HepG2 (cell line): ENCODE results near the gene ADM. TPM values are rescaled to one million over a fixed set of nuclear protein-coding genes. Genes with fewer than 3 reads are reported as not detected.

Source experiments
- ARNT2 ChIP-seq: sonication (generic); formaldehyde crosslinking; IDR thresholded peaks from 2 replicates; pipeline ENCODE4 v1.8.0; 2022; ENCODE audit warnings: mild to moderate bottlenecking, low read depth, missing genetic modification reagents, moderate library complexity
- EHMT2 ChIP-seq: fragments of 200-600 bp; sonication (generic); IDR thresholded peaks from 2 replicates; pipeline ENCODE4 v1.7.0; 2017; ENCODE audit warnings: antibody characterized with exemption, low read depth, low read length, borderline replicate concordance
- FLYWCH1 ChIP-seq: sonication (generic); formaldehyde crosslinking; IDR thresholded peaks from 2 replicates; pipeline ENCODE4 v1.8.1; 2023; ENCODE audit warnings: mild to moderate bottlenecking, missing genetic modification reagents
- FOXA1 ChIP-seq, 2 experiments: fragments of 450-650 bp in 1 of 2; sonication (generic) in 1 of 2; formaldehyde crosslinking in 1 of 2; IDR thresholded peaks; 2 replicates each; pipeline versions ENCODE4 v1.4.0 to v1.6.1; 2016 to 2020; ENCODE audit warnings: missing genetic modification reagents in 1 of 2
- MEIS1 ChIP-seq: sonication (generic); formaldehyde crosslinking; IDR thresholded peaks from 2 replicates; pipeline ENCODE4 v1.9.0; 2021; ENCODE audit warnings: mild to moderate bottlenecking, missing genetic modification reagents, moderate library complexity, borderline replicate concordance
- NFATC3 ChIP-seq: sonication (generic); formaldehyde crosslinking; IDR thresholded peaks from 2 replicates; pipeline ENCODE4 v1.5.1; 2020; ENCODE audit warnings: mild to moderate bottlenecking, missing genetic modification reagents
- NFYB ChIP-seq: sonication (generic); formaldehyde crosslinking; IDR thresholded peaks from 2 replicates; pipeline ENCODE4 v1.4.0; 2020; ENCODE audit warnings: missing genetic modification reagents
- NR2F6 ChIP-seq, 2 experiments: IDR thresholded peaks; 2 replicates each; pipeline ENCODE4 v1.6.1; 2016; ENCODE audit warnings: antibody characterized with exemption in 1 of 2, mild to moderate bottlenecking in 1 of 2
- PREB ChIP-seq: sonication (generic); formaldehyde crosslinking; IDR thresholded peaks from 2 replicates; pipeline ENCODE4 v1.4.0; 2020; ENCODE audit warnings: missing genetic modification reagents
- REL ChIP-seq: sonication (generic); formaldehyde crosslinking; conservative IDR thresholded peaks from 2 replicates; pipeline ENCODE4 v1.8.0; 2022; ENCODE audit warnings: mild to moderate bottlenecking, missing genetic modification reagents, moderate library complexity
- RFX1 ChIP-seq: fragments of 450-650 bp; IDR thresholded peaks from 2 replicates; pipeline ENCODE4 v1.6.1; 2017
- SAFB2 ChIP-seq: sonication (generic); formaldehyde crosslinking; IDR thresholded peaks from 2 replicates; pipeline ENCODE4 v1.5.1; 2020; ENCODE audit warnings: missing genetic modification reagents, low read depth, mild to moderate bottlenecking, borderline replicate concordance
- SMARCE1 ChIP-seq: fragments of 450-650 bp; IDR thresholded peaks from 2 replicates; pipeline ENCODE4 v1.6.1; 2017; ENCODE audit warnings: borderline replicate concordance
- U2AF1 ChIP-seq: fragments of 200-400 bp; formaldehyde crosslinking; optimal IDR thresholded peaks from 2 replicates; pipeline ENCODE3; 2017; ENCODE audit warnings: mild to moderate bottlenecking, low read depth, low read length
- YEATS2 ChIP-seq: sonication (generic); formaldehyde crosslinking; IDR thresholded peaks from 2 replicates; pipeline ENCODE4 v1.4.0; 2020; ENCODE audit warnings: missing genetic modification reagents, borderline replicate concordance
- ZFP82 ChIP-seq: sonication (generic); formaldehyde crosslinking; IDR thresholded peaks from 2 replicates; pipeline ENCODE4 v1.5.1; 2020; ENCODE audit warnings: mild to moderate bottlenecking, missing genetic modification reagents, borderline replicate concordance
- ZNF263 ChIP-seq: sonication (generic); formaldehyde crosslinking; IDR thresholded peaks from 2 replicates; pipeline ENCODE4 v1.4.0; 2020; ENCODE audit warnings: missing genetic modification reagents
- ZNF546 ChIP-seq: sonication (generic); formaldehyde crosslinking; conservative IDR thresholded peaks from 2 replicates; pipeline ENCODE4 v1.8.1; 2023; ENCODE audit warnings: mild to moderate bottlenecking, missing genetic modification reagents
- ZNF607 ChIP-seq: sonication (generic); formaldehyde crosslinking; IDR thresholded peaks from 2 replicates; pipeline ENCODE4 v1.5.1; 2020; ENCODE audit warnings: missing genetic modification reagents, mild to moderate bottlenecking, borderline replicate concordance
- ZNF746 ChIP-seq: sonication (generic); formaldehyde crosslinking; IDR thresholded peaks from 2 replicates; pipeline ENCODE4 v1.8.0; 2022; ENCODE audit warnings: mild to moderate bottlenecking, missing genetic modification reagents
- ZNF772 ChIP-seq: sonication (generic); formaldehyde crosslinking; IDR thresholded peaks from 2 replicates; pipeline ENCODE4 v1.5.0; 2020; ENCODE audit warnings: mild to moderate bottlenecking, missing genetic modification reagents
- ZNF780A ChIP-seq: sonication (generic); formaldehyde crosslinking; IDR thresholded peaks from 2 replicates; pipeline ENCODE4 v1.8.0; 2022; ENCODE audit warnings: mild to moderate bottlenecking, missing genetic modification reagents, moderate library complexity
- polyA plus RNA-seq, 8 experiments: library from polyadenylated mRNA; depleted of rRNA in 3 of 8; stranded (reverse) in 7 of 8; unstranded in 1 of 8; fragments of >200 nt; fragmentation: Illumina TruSeq in 4 of 8; extraction: Trizol in 4 of 8; gene quantifications; 2 replicates each; pipeline versions ENCODE4 v1.2.1 to v1.2.3, GENCODE V29; 2011 to 2016; ENCODE audit warnings: low read depth in 4 of 8, missing spikeins in 1 of 8, mixed read lengths in 1 of 8; ENCODE audit not compliant: insufficient read depth in 1 of 8
- total RNA-seq, 5 experiments: library from RNA; depleted of rRNA; stranded (reverse); fragments of >200 nt; fragmentation: Illumina TruSeq; extraction: Trizol; gene quantifications; 2 replicates each; pipeline ENCODE4 v1.2.3, GENCODE V29; 2016; ENCODE audit warnings: low read depth in 1 of 5
- TF ChIP-seq, protein P1 (sequence below): sonication (generic); formaldehyde crosslinking; IDR thresholded peaks from 2 replicates; pipeline ENCODE4 v1.4.0; 2020; ENCODE audit warnings: mild to moderate bottlenecking, missing genetic modification reagents
- TF ChIP-seq, protein P2 (sequence below): sonication (generic); formaldehyde crosslinking; IDR thresholded peaks from 2 replicates; pipeline ENCODE4 v1.4.0; 2020; ENCODE audit warnings: mild to moderate bottlenecking, low read depth, missing genetic modification reagents

ADM gene
- total and polyA plus RNA-seq, 2 of the 13 experiments (the other 11 are each of a cell fraction or from before 2014, with no cell fraction given): 10.7 to 26.1 TPM

DNA sequence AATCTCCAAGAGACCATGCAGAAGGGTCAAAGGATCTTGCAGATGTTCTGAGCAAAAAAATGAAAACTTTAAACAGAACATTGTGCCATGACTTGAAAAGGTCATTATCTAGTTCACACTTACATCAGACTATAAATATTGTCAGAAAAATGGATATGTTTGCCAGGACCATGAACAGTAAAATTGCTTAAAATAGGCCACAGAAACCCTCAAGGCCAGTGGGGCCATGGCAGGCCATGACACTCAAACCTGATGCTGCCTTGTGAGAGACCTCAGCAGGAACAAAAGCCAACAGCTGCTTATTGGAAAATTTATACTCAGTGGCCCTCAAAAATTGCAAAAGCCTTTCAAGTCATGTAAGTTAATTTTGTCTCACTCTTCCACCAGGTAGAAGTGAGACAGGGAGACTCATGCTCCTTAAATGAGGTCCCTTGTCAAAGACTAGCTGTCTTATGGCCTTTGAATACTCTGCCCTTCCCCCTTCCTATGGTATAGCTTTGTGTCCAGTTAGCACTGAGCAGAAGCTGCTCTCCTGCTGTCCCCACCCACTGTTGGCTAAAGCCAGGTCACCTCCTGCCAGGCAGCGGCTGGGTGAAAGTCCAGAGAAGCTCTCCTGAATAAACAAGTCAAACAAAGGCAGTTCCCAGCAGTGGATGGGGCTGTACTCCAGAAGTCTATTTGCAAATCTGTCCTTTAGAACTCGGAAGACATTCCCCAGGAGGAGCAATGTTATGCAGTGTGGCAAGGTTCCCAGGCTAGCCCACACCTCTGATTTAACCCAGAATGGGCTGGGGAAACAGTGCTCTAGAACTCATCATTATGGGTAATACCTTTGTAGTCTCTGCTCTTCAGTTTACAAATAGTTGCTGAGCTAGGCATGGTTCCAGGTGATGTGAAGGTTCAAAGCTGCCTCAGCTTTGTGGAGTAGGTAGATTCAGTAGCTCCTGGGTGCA is 21.4 kb downstream of the ADM start (continued):
- TF ChIP-seq ZNF746 (CRISPR knock-in tag): peak; percentile 49; the same call in 1 of the 2 replicates
- TF ChIP-seq ZNF772 (CRISPR knock-in tag): peak; percentile 64; the same call in 1 of the 2 replicates
- TF ChIP-seq NFYB: no peak
- TF ChIP-seq YEATS2 (CRISPR knock-in tag): no peak
- TF ChIP-seq NR2F6 (IDR thresholded peaks at IDR 0.05): peak; percentile 67; the same call in 1 of the 2 replicates
- TF ChIP-seq NR2F6 (CRISPR knock-in tag; IDR thresholded peaks at IDR 0.05): peak; percentile 85
- TF ChIP-seq FOXA1 (IDR thresholded peaks at IDR 0.05): no peak
- peak; percentile 98 for TF ChIP-seq FOXA1 (CRISPR knock-in tag; IDR thresholded peaks at IDR 0.05)
- TF ChIP-seq, protein P1, sequence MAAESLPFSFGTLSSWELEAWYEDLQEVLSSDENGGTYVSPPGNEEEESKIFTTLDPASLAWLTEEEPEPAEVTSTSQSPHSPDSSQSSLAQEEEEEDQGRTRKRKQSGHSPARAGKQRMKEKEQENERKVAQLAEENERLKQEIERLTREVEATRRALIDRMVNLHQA (CRISPR knock-in tag): no peak
- TF ChIP-seq SMARCE1: no peak
- TF ChIP-seq ZNF546 (CRISPR knock-in tag): no peak
- TF ChIP-seq, protein P2, sequence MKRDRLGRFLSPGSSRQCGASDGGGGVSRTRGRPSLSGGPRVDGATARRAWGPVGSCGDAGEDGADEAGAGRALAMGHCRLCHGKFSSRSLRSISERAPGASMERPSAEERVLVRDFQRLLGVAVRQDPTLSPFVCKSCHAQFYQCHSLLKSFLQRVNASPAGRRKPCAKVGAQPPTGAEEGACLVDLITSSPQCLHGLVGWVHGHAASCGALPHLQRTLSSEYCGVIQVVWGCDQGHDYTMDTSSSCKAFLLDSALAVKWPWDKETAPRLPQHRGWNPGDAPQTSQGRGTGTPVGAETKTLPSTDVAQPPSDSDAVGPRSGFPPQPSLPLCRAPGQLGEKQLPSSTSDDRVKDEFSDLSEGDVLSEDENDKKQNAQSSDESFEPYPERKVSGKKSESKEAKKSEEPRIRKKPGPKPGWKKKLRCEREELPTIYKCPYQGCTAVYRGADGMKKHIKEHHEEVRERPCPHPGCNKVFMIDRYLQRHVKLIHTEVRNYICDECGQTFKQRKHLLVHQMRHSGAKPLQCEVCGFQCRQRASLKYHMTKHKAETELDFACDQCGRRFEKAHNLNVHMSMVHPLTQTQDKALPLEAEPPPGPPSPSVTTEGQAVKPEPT (CRISPR knock-in tag): no peak
- TF ChIP-seq FLYWCH1: no peak
- peak; percentile 80 for TF ChIP-seq ARNT2
- peak; percentile 61; the same call in 1 of the 2 replicates for TF ChIP-seq ZFP82
- TF ChIP-seq U2AF1: no peak
- no peak for TF ChIP-seq PREB (CRISPR knock-in tag)
- no peak for TF ChIP-seq MEIS1
- TF ChIP-seq SAFB2 (CRISPR knock-in tag): no peak
- no peak; the same call in 1 of the 2 replicates for TF ChIP-seq EHMT2
- TF ChIP-seq ZNF263 (CRISPR knock-in tag): no peak; the same call in 1 of the 2 replicates
- no peak for TF ChIP-seq ZNF780A (CRISPR knock-in tag)
- TF ChIP-seq NFATC3: no peak
- no peak for TF ChIP-seq RFX1
- TF ChIP-seq REL (CRISPR knock-in tag): no peak
- TF ChIP-seq ZNF607 (CRISPR knock-in tag): no peak; the same call in 1 of the 2 replicates
